ENCODE measurements around the gene SH2D4B.

DNA sequence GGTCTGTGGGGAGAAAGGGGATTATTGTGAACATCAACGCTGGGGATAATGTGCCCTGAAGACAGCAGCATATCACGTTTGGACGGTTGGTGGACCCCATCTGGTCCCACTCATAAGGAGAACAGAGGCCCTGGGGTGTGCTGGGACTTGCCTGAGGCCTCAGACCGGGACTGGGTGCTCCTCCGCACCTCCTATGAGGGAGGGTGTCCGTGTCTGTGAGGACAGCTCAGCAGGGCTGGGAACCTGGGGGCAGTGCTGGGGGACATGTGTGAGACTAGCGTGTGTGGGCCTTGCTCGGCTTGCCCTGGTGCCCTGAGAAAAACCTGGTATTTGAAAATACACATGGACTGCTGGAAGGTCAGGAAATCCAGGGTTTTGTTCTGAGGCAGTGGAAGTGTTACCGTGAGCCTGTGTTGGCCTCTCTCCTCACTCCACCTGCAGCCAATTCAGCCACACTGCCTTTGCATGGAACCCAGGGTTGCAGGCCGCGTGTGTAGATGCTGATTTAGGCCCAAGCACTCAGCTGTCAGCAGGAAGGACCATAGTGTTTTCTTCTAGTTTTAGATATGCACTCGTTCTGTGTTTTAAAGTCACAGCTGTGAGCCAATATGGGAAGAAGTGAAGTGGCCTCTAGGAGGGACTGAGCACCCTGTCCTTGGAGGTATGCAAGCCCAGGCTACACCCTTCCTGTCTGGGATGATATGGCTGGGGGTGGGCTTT, 13.4 kb upstream of the SH2D4B start:
- TF ChIP-seq, protein P1, sequence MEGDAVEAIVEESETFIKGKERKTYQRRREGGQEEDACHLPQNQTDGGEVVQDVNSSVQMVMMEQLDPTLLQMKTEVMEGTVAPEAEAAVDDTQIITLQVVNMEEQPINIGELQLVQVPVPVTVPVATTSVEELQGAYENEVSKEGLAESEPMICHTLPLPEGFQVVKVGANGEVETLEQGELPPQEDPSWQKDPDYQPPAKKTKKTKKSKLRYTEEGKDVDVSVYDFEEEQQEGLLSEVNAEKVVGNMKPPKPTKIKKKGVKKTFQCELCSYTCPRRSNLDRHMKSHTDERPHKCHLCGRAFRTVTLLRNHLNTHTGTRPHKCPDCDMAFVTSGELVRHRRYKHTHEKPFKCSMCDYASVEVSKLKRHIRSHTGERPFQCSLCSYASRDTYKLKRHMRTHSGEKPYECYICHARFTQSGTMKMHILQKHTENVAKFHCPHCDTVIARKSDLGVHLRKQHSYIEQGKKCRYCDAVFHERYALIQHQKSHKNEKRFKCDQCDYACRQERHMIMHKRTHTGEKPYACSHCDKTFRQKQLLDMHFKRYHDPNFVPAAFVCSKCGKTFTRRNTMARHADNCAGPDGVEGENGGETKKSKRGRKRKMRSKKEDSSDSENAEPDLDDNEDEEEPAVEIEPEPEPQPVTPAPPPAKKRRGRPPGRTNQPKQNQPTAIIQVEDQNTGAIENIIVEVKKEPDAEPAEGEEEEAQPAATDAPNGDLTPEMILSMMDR (IDR thresholded peaks at IDR 0.05): no peak
- TF ChIP-seq POLR2A (IDR thresholded peaks at IDR 0.05): no peak

Data from esophagus squamous epithelium (tissue), 4 donors.